ENCODE results near the gene RXRA.

RXRA gene

GRCh38 chr9:134286471-134287245, 39.6 kb upstream of the RXRA start:
- H3K27ac ChIP-seq (ENCODE audit: low read length), result no peak overlapping the region
- no peaks in the 10 kb centered on the region for H3K9me3 ChIP-seq (ENCODE audit: insufficient read depth, low read length, severe bottlenecking)
- H3K4me1 ChIP-seq (ENCODE audit: insufficient read depth, low read length), result no peaks in the 10 kb centered on the region
- no peak overlapping the region for H3K4me2 ChIP-seq (ENCODE audit: insufficient read depth, low read length)
- H3K4me3 ChIP-seq (ENCODE audit: low read depth in 1 of 2, low read length in 2 of 2), result no peak overlapping the region
- no peaks in the 10 kb centered on the region for H3K36me3 ChIP-seq (ENCODE audit: insufficient read depth, low read length)
- H3K27me3 ChIP-seq (ENCODE audit: insufficient read depth, low read length, poor library complexity), result no peaks in the 10 kb centered on the region
- no peak overlapping the region for H3K9ac ChIP-seq (ENCODE audit: low read depth, low read length)
- H4K20me1 ChIP-seq (ENCODE audit: insufficient read depth, low read length), result no peaks in the 10 kb centered on the region; the same call in 1 of the 2 replicates
- TF ChIP-seq EZH2 (IDR thresholded peaks at IDR 0.05; ENCODE audit: borderline replicate concordance, low read depth, low read length, severe bottlenecking) (no peak), CTCF (IDR thresholded peaks at IDR 0.05; ENCODE audit: borderline replicate concordance, extremely low read depth, low read length, poor library complexity, severe bottlenecking) (no peak)
- DNase-seq (no peak), ATAC-seq (ENCODE audit: insufficient read depth, low read depth) (no peak)
- no peaks in the 10 kb centered on the region for H3K79me2 ChIP-seq (ENCODE audit: insufficient read depth, low read length)
- no peak overlapping the region for H2AFZ ChIP-seq (ENCODE audit: low read depth, low read length)

- Histone ChIP-seq H3K79me2 (ENCODE audit: insufficient read depth, low read length) (no peaks in the 10 kb centered on the region), H3K4me2 (ENCODE audit: insufficient read depth, low read length) (no peak overlapping the region), H3K36me3 (ENCODE audit: insufficient read depth, low read length) (no peaks in the 10 kb centered on the region), H3K4me1 (ENCODE audit: insufficient read depth, low read length) (no peaks in the 10 kb centered on the region), H3K9me3 (ENCODE audit: insufficient read depth, low read length, severe bottlenecking) (no peaks in the 10 kb centered on the region), H4K20me1 (ENCODE audit: insufficient read depth, low read length) (no peaks in the 10 kb centered on the region; the same call in 1 of the 2 replicates), H3K9ac (ENCODE audit: low read depth, low read length) (no peak overlapping the region), H3K4me3 (ENCODE audit: low read depth in 1 of 2, low read length in 2 of 2) (no peak overlapping the region), H2AFZ (ENCODE audit: low read depth, low read length) (no peak overlapping the region), H3K27ac (ENCODE audit: low read length) (no peak overlapping the region), H3K27me3 (ENCODE audit: insufficient read depth, low read length, poor library complexity) (no peaks in the 10 kb centered on the region)
- TF ChIP-seq CTCF (IDR thresholded peaks at IDR 0.05; ENCODE audit: borderline replicate concordance, extremely low read depth, low read length, poor library complexity, severe bottlenecking), result no peak
- no peak for TF ChIP-seq EZH2 (IDR thresholded peaks at IDR 0.05; ENCODE audit: borderline replicate concordance, low read depth, low read length, severe bottlenecking)
- DNase-seq (no peak), ATAC-seq (ENCODE audit: insufficient read depth, low read depth) (no peak)
These were observed 38.4 kb upstream of the RXRA start for GRCh38 chr9:134287591-134288491.

GRCh38 chr9:134288746-134289145, 37.5 kb upstream of the RXRA start:
- TF ChIP-seq EZH2 (IDR thresholded peaks at IDR 0.05; ENCODE audit: borderline replicate concordance, low read depth, low read length, severe bottlenecking) (no peak), CTCF (IDR thresholded peaks at IDR 0.05; ENCODE audit: borderline replicate concordance, extremely low read depth, low read length, poor library complexity, severe bottlenecking) (no peak)
- no peaks in the 10 kb centered on the region for H3K9me3 ChIP-seq (ENCODE audit: insufficient read depth, low read length, severe bottlenecking)
- ATAC-seq (ENCODE audit: insufficient read depth, low read depth) (no peak), DNase-seq (no peak)
- no peak overlapping the region for H3K27ac ChIP-seq (ENCODE audit: low read length)
- no peak overlapping the region for H3K9ac ChIP-seq (ENCODE audit: low read depth, low read length)
- H3K79me2 ChIP-seq (ENCODE audit: insufficient read depth, low read length), result no peaks in the 10 kb centered on the region
- H3K4me3 ChIP-seq (ENCODE audit: low read depth in 1 of 2, low read length in 2 of 2), result no peak overlapping the region
- H3K27me3 ChIP-seq (ENCODE audit: insufficient read depth, low read length, poor library complexity), result no peaks in the 10 kb centered on the region
- no peaks in the 10 kb centered on the region for H3K4me1 ChIP-seq (ENCODE audit: insufficient read depth, low read length)
- H3K4me2 ChIP-seq (ENCODE audit: insufficient read depth, low read length), result no peak overlapping the region
- H4K20me1 ChIP-seq (ENCODE audit: insufficient read depth, low read length), result no peaks in the 10 kb centered on the region; the same call in 1 of the 2 replicates
- no peaks in the 10 kb centered on the region for H3K36me3 ChIP-seq (ENCODE audit: insufficient read depth, low read length)
- H2AFZ ChIP-seq (ENCODE audit: low read depth, low read length), result no peak overlapping the region
